HCT116 (cell line): Measurements from ENCODE around the gene CSRNP2. TPM values are rescaled to one million over a fixed set of nuclear protein-coding genes. Genes with fewer than 3 reads are reported as not detected.
"Not testable (repeated sequence)": the region's sequence is repeated elsewhere in the genome, so short reads cannot be mapped to it uniquely, and the experiment has no call there.

Experiments
- ATAC-seq: fragments of 200-7000 bp; cut with Tn5 transposase; 2 replicates; pipeline ENCODE4 v1.9.1; 2020; ENCODE audit warnings: mild to moderate bottlenecking, moderate library complexity
- BruUV-seq: library from RNA; stranded (reverse); fragments of 400-500 nt; replicated peaks from 2 replicates; lab custom pipeline; 2021; lab: Mats Ljungman, UMichigan
- CTCF ChIA-PET: fragments of 300-600 bp; sonication (Branson Sonifier 250); formaldehyde crosslinking; loops from one replicate; lab custom pipeline; 2021; ENCODE audit warnings: antibody characterized with exemption; lab: Charles Lee
- POLR2A ChIA-PET: fragments of 300-600, 350-600 bp; sonication (Branson Sonifier 250); formaldehyde crosslinking; loops from one replicate; lab custom pipeline; 2021; ENCODE audit warnings: antibody characterized with exemption; lab: Charles Lee
- RAD21 ChIA-PET, 2 experiments: fragments of 300-600 bp; sonication (Branson Sonifier 250); formaldehyde crosslinking; loops; one replicate each; lab custom pipeline; 2023; ENCODE audit warnings: low total read pairs in 2 of 2; ENCODE audit not compliant: uncharacterized antibody in 2 of 2, unreplicated experiment in 2 of 2, low non-redundant PET in 1 of 2; lab: Charles Lee
- DNase-seq: peaks from one replicate; pipeline ENCODE4 v3.0.0-alpha.2; 2010; ENCODE audit warnings: low read depth, low spot score
- H2AFZ ChIP-seq: fragments of 200-600 bp; shearing (Covaris generic), sonication (generic); 2 replicates; pipeline ENCODE4 v1.6.1; 2017; ENCODE audit warnings: low read depth, mixed run types, mixed read lengths, antibody characterized with exemption, low read length; ENCODE audit not compliant: poor library complexity, severe bottlenecking
- H3K27ac ChIP-seq: 2 replicates; pipeline ENCODE4 v1.5.1; 2012; ENCODE audit warnings: low read depth, low read length
- H3K27me3 ChIP-seq: fragments of 200-600 bp; sonication (generic); 2 replicates; pipeline ENCODE4 v1.6.1; 2016; ENCODE audit warnings: mixed run types, low read length, mixed read lengths; ENCODE audit not compliant: insufficient read depth
- H3K36me3 ChIP-seq, 2 experiments: fragments of 200-500 bp in 1 of 2; fragments of 200-600 bp in 1 of 2; sonication (Bioruptor generic) in 1 of 2; sonication (generic) in 1 of 2; 2 replicates each; pipeline versions ENCODE4 v1.5.1 to v1.6.1; 2014 to 2016; ENCODE audit warnings: low read length in 2 of 2, inconsistent platforms in 1 of 2, mixed read lengths in 1 of 2, mixed run types in 1 of 2; ENCODE audit not compliant: insufficient read depth in 2 of 2, control insufficient read depth in 1 of 2
- H3K4me1 ChIP-seq, 2 experiments: fragments of 200-600 bp in 1 of 2; sonication (generic) in 1 of 2; 2 replicates each; pipeline versions ENCODE4 v1.5.1 to v1.6.1; 2012 to 2017; ENCODE audit warnings: low read length in 2 of 2, inconsistent platforms in 1 of 2, mild to moderate bottlenecking in 1 of 2, mixed read lengths in 1 of 2, mixed run types in 1 of 2, moderate library complexity in 1 of 2; ENCODE audit not compliant: insufficient read depth in 2 of 2, control insufficient read depth in 1 of 2
- H3K4me2 ChIP-seq: fragments of 200-600 bp; sonication (generic); 2 replicates; pipeline ENCODE4 v1.6.1; 2017; ENCODE audit warnings: mixed run types, low read length, mixed read lengths
- H3K4me3 ChIP-seq, 2 experiments: fragments of 200-600 bp in 1 of 2; sonication (generic) in 1 of 2; replicated peaks in 1 of 2; 2 replicates each; pipeline ENCODE4 v1.5.1; 2011 to 2016; ENCODE audit warnings: low read length in 2 of 2, control low read depth in 1 of 2, low read depth in 1 of 2, mild to moderate bottlenecking in 1 of 2, mixed read lengths in 1 of 2, mixed run types in 1 of 2
- H3K79me2 ChIP-seq: fragments of 200-600 bp; sonication (generic); 2 replicates; pipeline ENCODE4 v1.6.1; 2017; ENCODE audit warnings: mild to moderate bottlenecking, mixed run types, low read length, moderate library complexity, mixed read lengths; ENCODE audit not compliant: insufficient read depth
- H3K9ac ChIP-seq: fragments of 200-600 bp; sonication (generic); 2 replicates; pipeline ENCODE4 v1.6.1; 2016; ENCODE audit warnings: low read length, mixed read lengths
- H3K9me2 ChIP-seq: fragments of 200-600 bp; sonication (generic), shearing (Covaris generic); 2 replicates; pipeline ENCODE4 v1.6.1; 2017; ENCODE audit warnings: mixed run types, mild to moderate bottlenecking, moderate library complexity; ENCODE audit not compliant: insufficient read depth
- H3K9me3 ChIP-seq, 2 experiments: fragments of 200-500 bp in 1 of 2; fragments of 200-600 bp in 1 of 2; sonication (Bioruptor generic) in 1 of 2; sonication (generic) in 1 of 2; 2 replicates each; pipeline ENCODE4 v1.6.1; 2014 to 2017; ENCODE audit warnings: low read length in 2 of 2, mixed read lengths in 2 of 2, inconsistent platforms in 1 of 2, low read depth in 1 of 2, mild to moderate bottlenecking in 1 of 2, mixed run types in 1 of 2, moderate library complexity in 1 of 2; ENCODE audit not compliant: control insufficient read depth in 1 of 2, insufficient read depth in 1 of 2
- H4K20me1 ChIP-seq: fragments of 200-600 bp; sonication (generic), shearing (Covaris generic); 2 replicates; pipeline ENCODE4 v1.6.1; 2017; ENCODE audit warnings: mixed run types, mild to moderate bottlenecking, moderate library complexity; ENCODE audit not compliant: insufficient read depth
- ATF3 ChIP-seq: IDR thresholded peaks from 2 replicates; pipeline ENCODE4 v1.6.1; 2012
- CEBPB ChIP-seq: IDR thresholded peaks from 2 replicates; pipeline ENCODE4 v1.6.1; 2012; ENCODE audit warnings: low read depth
- CTCF ChIP-seq, 3 experiments: fragments of 200-600 bp in 1 of 3; sonication (generic) in 1 of 3; IDR thresholded peaks in 2 of 3; conservative IDR thresholded peaks in 1 of 3; 2 replicates each; pipeline ENCODE4 v1.5.1; 2012 to 2017; ENCODE audit warnings: low read depth in 2 of 3, low read length in 2 of 3, antibody characterized with exemption in 1 of 3, borderline replicate concordance in 1 of 3, control low read depth in 1 of 3, mild to moderate bottlenecking in 1 of 3, mixed read lengths in 1 of 3, mixed run types in 1 of 3, moderate library complexity in 1 of 3; ENCODE audit not compliant: insufficient read depth in 1 of 3
- EGR1 ChIP-seq: IDR thresholded peaks from 2 replicates; pipeline ENCODE4 v1.6.1; 2012; ENCODE audit warnings: low read depth
- ELF1 ChIP-seq: IDR thresholded peaks from 2 replicates; pipeline ENCODE4 v1.6.1; 2012; ENCODE audit warnings: low read depth, borderline replicate concordance
- EZH2 ChIP-seq: fragments of 200-600 bp; sonication (generic); IDR thresholded peaks from 2 replicates; pipeline ENCODE4 v1.6.1; 2017; ENCODE audit warnings: antibody characterized with exemption, mixed run types
- EZH2phosphoT487 ChIP-seq: fragments of 200-600 bp; IDR thresholded peaks from 2 replicates; pipeline ENCODE4 v1.6.1; 2018; ENCODE audit warnings: antibody characterized with exemption, borderline replicate concordance
- JUND ChIP-seq: IDR thresholded peaks from 2 replicates; pipeline ENCODE4 v1.6.1; 2012
- MAX ChIP-seq: IDR thresholded peaks from 2 replicates; pipeline ENCODE4 v1.6.1; 2012
- POLR2A ChIP-seq: IDR thresholded peaks from 2 replicates; pipeline ENCODE4 v1.7.0; 2011; ENCODE audit warnings: borderline replicate concordance; ENCODE audit not compliant: insufficient read depth, insufficient read length; ENCODE audit errors: extremely low read depth
- POLR2AphosphoS5 ChIP-seq: IDR thresholded peaks from 2 replicates; pipeline ENCODE4 v1.6.1; 2011; ENCODE audit warnings: mild to moderate bottlenecking, low read depth, low read length, moderate library complexity
- SP1 ChIP-seq: IDR thresholded peaks from 2 replicates; pipeline ENCODE4 v1.6.1; 2012; ENCODE audit warnings: low read depth
- YY1 ChIP-seq: IDR thresholded peaks from 2 replicates; pipeline ENCODE4 v1.6.1; 2011; ENCODE audit warnings: low read length, low read depth, moderate library complexity, mild to moderate bottlenecking; ENCODE audit not compliant: insufficient replicate concordance; ENCODE audit errors: extremely low read depth
- ZFX ChIP-seq: fragments of 450-650 bp; IDR thresholded peaks from 2 replicates; pipeline ENCODE4 v1.6.1; 2017
- ZNF274 ChIP-seq: fragments of 200-500 bp; sonication (Bioruptor generic); IDR thresholded peaks from 2 replicates; pipeline ENCODE4 v1.6.1; 2014; ENCODE audit warnings: mild to moderate bottlenecking, low read depth, low read length, inconsistent platforms
- intact Hi-C: fragments of 100-400 bp; cut with micrococcal nuclease; formaldehyde crosslinking; loops from 2 replicates; pipeline ENCODE4 v1.10.0; 2022
- total RNA-seq: library from RNA; stranded (reverse); gene quantifications from one replicate; pipeline ENCODE4 v1.2.1, GENCODE V29; 2021; ENCODE audit not compliant: unreplicated experiment

CSRNP2 gene
- total RNA-seq, 1 experiment from 2014 or later = 19.0 TPM

GRCh38 chr12:51080136-51080535, 3.3 kb downstream of the CSRNP2 start:
- peaks cover 13% of the 10 kb centered on the region; the same call in 1 of the 2 replicates for H3K79me2 ChIP-seq

GRCh38 chr12:51078866-51079265, 4.5 kb downstream of the CSRNP2 start:
- H3K27ac ChIP-seq, DNase-seq, H3K9me3 ChIP-seq, POLR2A ChIA-PET, H3K36me3 ChIP-seq, RAD21 ChIA-PET, H3K9me2 ChIP-seq, H2AFZ ChIP-seq, H3K4me2 ChIP-seq, H3K4me3 ChIP-seq, H3K27me3 ChIP-seq, H4K20me1 ChIP-seq, H3K9ac ChIP-seq, CTCF ChIA-PET, intact Hi-C loops, BruUV-seq, ATAC-seq: not testable (repeated sequence)
- Histone ChIP-seq H3K4me1 (peaks cover 5 to 13% of the 10 kb centered on the region in 2 experiments; a peak in 3 of 4 replicates), H3K79me2 (peaks cover 13% of the 10 kb centered on the region; the same call in 1 of the 2 replicates)

More at GRCh38 chr12:51080136-51080535, 3.3 kb downstream of the CSRNP2 start:
- TF ChIP-seq JUND = no peak
- no peak for TF ChIP-seq POLR2AphosphoS5
- TF ChIP-seq ELF1 = no peak
- TF ChIP-seq POLR2A = no peak
- no peak for TF ChIP-seq ATF3
- no peak for TF ChIP-seq EZH2phosphoT487
- TF ChIP-seq CEBPB = no peak
- no peak for TF ChIP-seq EZH2
- TF ChIP-seq CTCF (IDR thresholded peaks at IDR 0.05 in 2 of 3, conservative IDR thresholded peaks at IDR 0.05 in 1 of 3; ENCODE audit: borderline replicate concordance in 1 of 3, insufficient read depth in 1 of 3, low read depth in 2 of 3, low read length in 2 of 3) = no peak
- TF ChIP-seq SP1 = no peak
- TF ChIP-seq EGR1 = no peak
- no peak for TF ChIP-seq ZFX
- TF ChIP-seq YY1 = no peak
- TF ChIP-seq ZNF274 = no peak
- no peak for TF ChIP-seq MAX
- no peak overlapping the region for H3K4me2 ChIP-seq
- no peaks in the 10 kb centered on the region for H3K9me2 ChIP-seq
- CTCF ChIA-PET = no interaction called here
- intact Hi-C loops = loop anchor here (10.0 kb wide), 1 partner anchor 135 kb away; the partner anchor contains the start of gene POU6F1
- H3K4me1 ChIP-seq = peaks cover 5 to 13% of the 10 kb centered on the region in 2 experiments; a peak in 3 of 4 replicates
- no peak for ATAC-seq
- no peak overlapping the region for H3K4me3 ChIP-seq
- BruUV-seq = no TSS peak
- H3K9me3 ChIP-seq = no peaks in the 10 kb centered on the region
- no peak for DNase-seq
- H3K27ac ChIP-seq = no peak overlapping the region
- H3K27me3 ChIP-seq = no peaks in the 10 kb centered on the region
- H3K36me3 ChIP-seq = no peaks in the 10 kb centered on the region
- RAD21 ChIA-PET = no interaction called here
- no peak overlapping the region for H3K9ac ChIP-seq
- no peak overlapping the region for H2AFZ ChIP-seq
- POLR2A ChIA-PET = no interaction called here
- H4K20me1 ChIP-seq = no peaks in the 10 kb centered on the region

GRCh38 chr12:51078346-51078745, 5.0 kb downstream of the CSRNP2 start:
- H3K27ac ChIP-seq, DNase-seq, RAD21 ChIA-PET, H3K9me3 ChIP-seq, H3K36me3 ChIP-seq, H4K20me1 ChIP-seq, H3K4me3 ChIP-seq, H2AFZ ChIP-seq, H3K9ac ChIP-seq, H3K4me1 ChIP-seq, H3K4me2 ChIP-seq, ATAC-seq, H3K9me2 ChIP-seq, POLR2A ChIA-PET, intact Hi-C loops, CTCF ChIA-PET, H3K27me3 ChIP-seq, BruUV-seq: not testable (repeated sequence)
- peaks cover 13% of the 10 kb centered on the region; the same call in 1 of the 2 replicates for H3K79me2 ChIP-seq
